ENCODE results near the gene MSRB3.

DNA sequence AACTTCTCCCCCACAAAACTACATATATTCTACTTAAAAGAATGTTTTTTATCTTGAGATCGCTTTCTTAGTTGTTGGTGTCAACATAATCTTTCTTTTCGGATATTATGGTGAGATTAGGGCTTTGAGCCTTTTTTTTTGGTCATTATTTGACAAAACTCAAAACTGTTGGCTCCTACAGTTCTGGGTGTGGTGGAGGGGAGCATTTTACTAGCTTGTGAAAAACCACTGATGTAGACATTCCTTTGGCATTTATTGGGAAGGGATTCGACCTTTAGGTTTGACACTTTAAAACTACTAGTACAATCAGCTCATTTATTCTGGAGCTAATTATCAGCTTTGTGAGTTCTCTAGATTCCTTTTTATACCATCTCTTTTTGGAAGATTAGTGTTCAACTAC, 24.4 kb downstream of the MSRB3 start:
- TF ChIP-seq, protein P1, sequence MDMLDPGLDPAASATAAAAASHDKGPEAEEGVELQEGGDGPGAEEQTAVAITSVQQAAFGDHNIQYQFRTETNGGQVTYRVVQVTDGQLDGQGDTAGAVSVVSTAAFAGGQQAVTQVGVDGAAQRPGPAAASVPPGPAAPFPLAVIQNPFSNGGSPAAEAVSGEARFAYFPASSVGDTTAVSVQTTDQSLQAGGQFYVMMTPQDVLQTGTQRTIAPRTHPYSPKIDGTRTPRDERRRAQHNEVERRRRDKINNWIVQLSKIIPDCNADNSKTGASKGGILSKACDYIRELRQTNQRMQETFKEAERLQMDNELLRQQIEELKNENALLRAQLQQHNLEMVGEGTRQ (CRISPR knock-in tag; IDR thresholded peaks at IDR 0.05), result no peak
- TF ChIP-seq, protein P2, sequence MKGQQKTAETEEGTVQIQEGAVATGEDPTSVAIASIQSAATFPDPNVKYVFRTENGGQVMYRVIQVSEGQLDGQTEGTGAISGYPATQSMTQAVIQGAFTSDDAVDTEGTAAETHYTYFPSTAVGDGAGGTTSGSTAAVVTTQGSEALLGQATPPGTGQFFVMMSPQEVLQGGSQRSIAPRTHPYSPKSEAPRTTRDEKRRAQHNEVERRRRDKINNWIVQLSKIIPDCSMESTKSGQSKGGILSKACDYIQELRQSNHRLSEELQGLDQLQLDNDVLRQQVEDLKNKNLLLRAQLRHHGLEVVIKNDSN (CRISPR knock-in tag; IDR thresholded peaks at IDR 0.05), result no peak
- TF ChIP-seq, protein P3, sequence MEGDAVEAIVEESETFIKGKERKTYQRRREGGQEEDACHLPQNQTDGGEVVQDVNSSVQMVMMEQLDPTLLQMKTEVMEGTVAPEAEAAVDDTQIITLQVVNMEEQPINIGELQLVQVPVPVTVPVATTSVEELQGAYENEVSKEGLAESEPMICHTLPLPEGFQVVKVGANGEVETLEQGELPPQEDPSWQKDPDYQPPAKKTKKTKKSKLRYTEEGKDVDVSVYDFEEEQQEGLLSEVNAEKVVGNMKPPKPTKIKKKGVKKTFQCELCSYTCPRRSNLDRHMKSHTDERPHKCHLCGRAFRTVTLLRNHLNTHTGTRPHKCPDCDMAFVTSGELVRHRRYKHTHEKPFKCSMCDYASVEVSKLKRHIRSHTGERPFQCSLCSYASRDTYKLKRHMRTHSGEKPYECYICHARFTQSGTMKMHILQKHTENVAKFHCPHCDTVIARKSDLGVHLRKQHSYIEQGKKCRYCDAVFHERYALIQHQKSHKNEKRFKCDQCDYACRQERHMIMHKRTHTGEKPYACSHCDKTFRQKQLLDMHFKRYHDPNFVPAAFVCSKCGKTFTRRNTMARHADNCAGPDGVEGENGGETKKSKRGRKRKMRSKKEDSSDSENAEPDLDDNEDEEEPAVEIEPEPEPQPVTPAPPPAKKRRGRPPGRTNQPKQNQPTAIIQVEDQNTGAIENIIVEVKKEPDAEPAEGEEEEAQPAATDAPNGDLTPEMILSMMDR (IDR thresholded peaks at IDR 0.05), result no peak
